ENCODE measurements around the gene CNOT9.

DNA sequence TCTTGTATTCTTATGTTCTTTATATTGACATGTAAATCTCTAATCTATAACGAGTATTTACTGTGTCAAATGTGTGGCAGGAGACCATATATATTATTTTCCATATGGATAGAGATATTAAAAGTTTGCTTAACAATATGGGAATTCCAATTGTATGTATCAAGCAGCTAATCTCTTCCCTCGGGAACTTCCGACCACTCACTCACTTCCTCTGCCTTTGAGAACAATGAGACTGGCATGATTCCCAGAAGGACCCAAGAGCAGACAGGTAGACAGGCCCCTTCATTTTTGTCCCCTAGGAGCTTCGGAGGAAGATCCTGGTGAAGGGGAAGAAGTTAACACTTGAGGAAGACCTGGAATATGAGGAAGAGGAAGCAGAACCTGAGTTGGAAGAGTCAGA, 63.2 kb downstream of the CNOT9 start:
- no peak for TF ChIP-seq POLR2A (IDR thresholded peaks at IDR 0.05; ENCODE audit: low read depth, low read length)
- no peak for TF ChIP-seq TAF1 (IDR thresholded peaks at IDR 0.05; ENCODE audit: low read depth, low read length)
- TF ChIP-seq POLR2AphosphoS5 (IDR thresholded peaks at IDR 0.05; ENCODE audit: low read depth, low read length), result no peak

Data from GM12891 (cell line).